Colon (tissue), 2 donors: Measurements from ENCODE around the gene EML4.
"Not testable (repeated sequence)": the region's sequence is repeated elsewhere in the genome, so short reads cannot be mapped to it uniquely, and the experiment has no call there.

Source experiments
- FAIRE-seq: peaks from 2 replicates; lab custom pipeline; 2012; peaks lifted over from hg19 to GRCh38; lab: Jason Lieb, UNC
- donor health status: control.
- donor health status: control.

Gene EML4

GRCh38 chr2:42310007-42310515, 140.9 kb downstream of the EML4 start:
- no peak for FAIRE-seq

GRCh38 chr2:42312106-42312505, 143.0 kb downstream of the EML4 start:
- no peak for FAIRE-seq

- no peak for FAIRE-seq
Measured at GRCh38 chr2:42314892-42315468, 145.8 kb downstream of the EML4 start.

- no peak for FAIRE-seq
Measured at GRCh38 chr2:42315844-42316470, 146.8 kb downstream of the EML4 start.

- FAIRE-seq: no peak
Measured at GRCh38 chr2:42316910-42317309, 147.8 kb downstream of the EML4 start.

GRCh38 chr2:42317486-42317885, 148.3 kb downstream of the EML4 start:
- FAIRE-seq: no peak

GRCh38 chr2:42317945-42318344, 148.8 kb downstream of the EML4 start:
- no peak for FAIRE-seq

- FAIRE-seq: no peak
Measured at GRCh38 chr2:42319265-42319664, 150.1 kb downstream of the EML4 start.

GRCh38 chr2:42321452-42322064, 152.4 kb downstream of the EML4 start:
- no peak for FAIRE-seq

GRCh38 chr2:42324244-42324643, 155.1 kb downstream of the EML4 start:
- FAIRE-seq: no peak

- no peak for FAIRE-seq
Measured at GRCh38 chr2:42324949-42325348, 155.8 kb downstream of the EML4 start.

GRCh38 chr2:42325609-42326008, 156.5 kb downstream of the EML4 start:
- no peak for FAIRE-seq

- FAIRE-seq: no peak
Measured at GRCh38 chr2:42327125-42327524, 158.0 kb downstream of the EML4 start.

GRCh38 chr2:42328148-42328833, 159.1 kb downstream of the EML4 start:
- FAIRE-seq: no peak

GRCh38 chr2:42328923-42329322, 159.8 kb downstream of the EML4 start:
- no peak for FAIRE-seq

- FAIRE-seq: no peak
Measured at GRCh38 chr2:42329736-42330135, 160.6 kb downstream of the EML4 start.

- FAIRE-seq: no peak
Measured at GRCh38 chr2:42331569-42332284, 162.6 kb downstream of the EML4 start.

- no peak for FAIRE-seq
Measured at GRCh38 chr2:42332575-42332974, 163.4 kb downstream of the EML4 start.

- FAIRE-seq: no peak
Measured at GRCh38 chr2:42333579-42333978, 164.4 kb downstream of the EML4 start.

GRCh38 chr2:42334220-42334619, 165.1 kb downstream of the EML4 start:
- no peak for FAIRE-seq

- FAIRE-seq: not testable (repeated sequence)
Measured at GRCh38 chr2:42334865-42335264, 165.7 kb downstream of the EML4 start.

GRCh38 chr2:42335514-42336104, 166.5 kb downstream of the EML4 start:
- FAIRE-seq: no peak
